HG03558 (cell line): ENCODE measurements around the gene PPFIA3.

Source experiments
- ATAC-seq: cut with Tn5 transposase; IDR thresholded peaks from one replicate; pipeline ENCODE4 v1.9.1; 2021; ENCODE audit warnings: moderate number of reproducible peaks; ENCODE audit not compliant: unreplicated experiment; ENCODE audit errors: extremely low read depth

Gene PPFIA3

GRCh38 chr19:49148044-49148682 lies 28.8 kb downstream of the PPFIA3 start:
- no peak for ATAC-seq

- no peak for ATAC-seq
Measured at GRCh38 chr19:49148784-49149651, 29.7 kb downstream of the PPFIA3 start.

- no peak for ATAC-seq
Measured at GRCh38 chr19:49149652-49150105, 30.3 kb downstream of the PPFIA3 start.

GRCh38 chr19:49150106-49150943 lies 31.0 kb downstream of the PPFIA3 start:
- no peak for ATAC-seq

GRCh38 chr19:49150944-49151243 lies 31.6 kb downstream of the PPFIA3 start:
- ATAC-seq: no peak

- no peak for ATAC-seq
Measured at GRCh38 chr19:49151267-49152118, 32.1 kb downstream of the PPFIA3 start.

- ATAC-seq: no peak
Measured at GRCh38 chr19:49152119-49152550, 32.8 kb downstream of the PPFIA3 start.

GRCh38 chr19:49153167-49153809 lies 33.9 kb downstream of the PPFIA3 start:
- ATAC-seq: no peak

- no peak for ATAC-seq
Measured at GRCh38 chr19:49154279-49154678, 34.9 kb downstream of the PPFIA3 start.

- no peak for ATAC-seq
Measured at GRCh38 chr19:49155005-49155819, 35.9 kb downstream of the PPFIA3 start, which contains the start of gene HRC. TSS of gene HRC (minus strand) at chr19:49155396. CDS start at chr19:49155237, 159 bp downstream.

GRCh38 chr19:49155820-49156346 lies 36.5 kb downstream of the PPFIA3 start:
- ATAC-seq: no peak

- ATAC-seq: no peak
Measured at GRCh38 chr19:49157445-49158224, 38.3 kb downstream of the PPFIA3 start, which contains the start of gene TRPM4. TSS of gene TRPM4 (plus strand) at chr19:49157792. CDS start at chr19:49157867, 75 bp downstream.

- no peak for ATAC-seq
Measured at GRCh38 chr19:49160450-49161189, 41.3 kb downstream of the PPFIA3 start.

- ATAC-seq: no peak
Measured at GRCh38 chr19:49161987-49162386, 42.6 kb downstream of the PPFIA3 start.

GRCh38 chr19:49165111-49165750 lies 45.9 kb downstream of the PPFIA3 start:
- no peak for ATAC-seq

- ATAC-seq: no peak
Measured at GRCh38 chr19:49165865-49166301, 46.5 kb downstream of the PPFIA3 start.
